SK-N-SH treated with all-trans-retinoic acid at 6 μM for 48 hours (cell line): Measurements from ENCODE around the gene TCF12.

Source experiments
- ATAC-seq: fragments of 200-7000 bp; cut with Tn5 transposase; 3 replicates; pipeline ENCODE4 v1.9.1; 2020; ENCODE audit warnings: mild to moderate bottlenecking, moderate library complexity
- ARNTL ChIP-seq: fragments of 450-650 bp; formaldehyde crosslinking; IDR thresholded peaks from 2 replicates; pipeline ENCODE4 v1.5.0; 2020; ENCODE audit warnings: low read depth, mild to moderate bottlenecking, moderate library complexity, borderline replicate concordance
- BACH2 ChIP-seq: fragments of 250-450 bp; sonication (Bioruptor Pico); IDR thresholded peaks from 2 replicates; pipeline ENCODE4 v1.9.0; 2021; ENCODE audit warnings: mild to moderate bottlenecking, borderline replicate concordance
- CSDC2 ChIP-seq: fragments of 250-450 bp; sonication (Bioruptor Pico); IDR thresholded peaks from 2 replicates; pipeline ENCODE4 v1.5.0; 2020; ENCODE audit warnings: mild to moderate bottlenecking, moderate library complexity
- ESRRG ChIP-seq: fragments of 250-450 bp; sonication (Bioruptor Pico); IDR thresholded peaks from 2 replicates; pipeline ENCODE4 v1.6.1; 2021; ENCODE audit warnings: mild to moderate bottlenecking
- GLIS3 ChIP-seq: fragments of 250-450 bp; sonication (Bioruptor Pico); IDR thresholded peaks from 2 replicates; pipeline ENCODE4 v1.5.0; 2020; ENCODE audit warnings: mild to moderate bottlenecking, moderate library complexity
- ISL1 ChIP-seq: fragments of 250-450 bp; sonication (Bioruptor Pico); IDR thresholded peaks from 2 replicates; pipeline ENCODE4 v2.1.2; 2022; ENCODE audit warnings: mild to moderate bottlenecking, moderate library complexity
- PATZ1 ChIP-seq: fragments of 250-450 bp; sonication (Bioruptor Pico); IDR thresholded peaks from 2 replicates; pipeline ENCODE4 v1.8.0; 2020; ENCODE audit warnings: mild to moderate bottlenecking, moderate library complexity, borderline replicate concordance
- POU6F1 ChIP-seq: fragments of 250-450 bp; sonication (Bioruptor Pico); IDR thresholded peaks from 2 replicates; pipeline ENCODE4 v1.8.0; 2021; ENCODE audit warnings: low read depth, mild to moderate bottlenecking, moderate library complexity, borderline replicate concordance
- RARB ChIP-seq: fragments of 250-450 bp; sonication (Bioruptor Pico); IDR thresholded peaks from 2 replicates; pipeline ENCODE4 v1.8.0; 2021; ENCODE audit warnings: mild to moderate bottlenecking, moderate library complexity
- TCF4 ChIP-seq: fragments of 250-450 bp; sonication (Bioruptor Pico); IDR thresholded peaks from 2 replicates; pipeline ENCODE4 v1.8.0; 2021; ENCODE audit warnings: mild to moderate bottlenecking, moderate library complexity, borderline replicate concordance
- TOX ChIP-seq: fragments of 250-450 bp; sonication (Bioruptor Pico); IDR thresholded peaks from 2 replicates; pipeline ENCODE4 v1.8.0; 2021; ENCODE audit warnings: mild to moderate bottlenecking, moderate library complexity, borderline replicate concordance
- TSHZ2 ChIP-seq: fragments of 250-450 bp; sonication (Bioruptor Pico); IDR thresholded peaks from 2 replicates; pipeline ENCODE4 v1.5.0; 2020; ENCODE audit warnings: mild to moderate bottlenecking, moderate library complexity
- ZC3H10 ChIP-seq: fragments of 250-450 bp; sonication (Bioruptor Pico); IDR thresholded peaks from 2 replicates; pipeline ENCODE4 v1.5.1; 2021; ENCODE audit warnings: mild to moderate bottlenecking, moderate library complexity
- ZFP3 ChIP-seq: fragments of 250-450 bp; sonication (Bioruptor Pico); IDR thresholded peaks from 2 replicates; pipeline ENCODE4 v1.5.0; 2020; ENCODE audit warnings: mild to moderate bottlenecking, moderate library complexity
- ZNF565 ChIP-seq: fragments of 450-650 bp; formaldehyde crosslinking; conservative IDR thresholded peaks from 2 replicates; pipeline ENCODE4 v1.5.0; 2020; ENCODE audit warnings: low read depth, mild to moderate bottlenecking, moderate library complexity
- ZNF8 ChIP-seq: fragments of 450-650 bp; formaldehyde crosslinking; IDR thresholded peaks from 2 replicates; pipeline ENCODE4 v1.5.0; 2020; ENCODE audit warnings: mild to moderate bottlenecking, moderate library complexity

Gene TCF12

GRCh38 chr15:56918046-56918938 lies at the start of gene TCF12:
Gene TCF12 (plus strand): TSS chr15:56918644. CDS start chr15:56919914, 1,270 bp downstream.
- ATAC-seq: peak; percentile 90
- TF ChIP-seq ZC3H10 (CRISPR knock-in tag) (no peak), POU6F1 (0 out of 2 replicates have a peak, but pooled peaks have one; percentile 45), ZNF8 (CRISPR knock-in tag) (0 out of 2 replicates have a peak, but pooled peaks have one; percentile 21), TCF4 (CRISPR knock-in tag) (no peak), ZFP3 (CRISPR knock-in tag) (peak; percentile 19; the same call in 1 of the 2 replicates), CSDC2 (CRISPR knock-in tag) (no peak), ZNF565 (CRISPR knock-in tag) (no peak), GLIS3 (CRISPR knock-in tag) (0 out of 2 replicates have a peak, but pooled peaks have one; percentile 34), TOX (CRISPR knock-in tag) (no peak), PATZ1 (CRISPR knock-in tag) (peak; percentile 80), ARNTL (CRISPR knock-in tag) (no peak)

- ATAC-seq: 0 out of 3 replicates have a peak, but pooled peaks have one; percentile 22
- TF ChIP-seq POU6F1 (no peak), ESRRG (CRISPR knock-in tag) (no peak), PATZ1 (CRISPR knock-in tag) (no peak), TCF4 (CRISPR knock-in tag) (no peak), RARB (CRISPR knock-in tag) (no peak), ARNTL (CRISPR knock-in tag) (no peak), GLIS3 (CRISPR knock-in tag) (no peak), TSHZ2 (CRISPR knock-in tag) (no peak)
Measured at GRCh38 chr15:56869573-56869972, 48.9 kb upstream of the TCF12 start.

- ATAC-seq: peak; percentile 90
- no peak for TF ChIP-seq POU6F1
- no peak for TF ChIP-seq ISL1
- TF ChIP-seq ARNTL (CRISPR knock-in tag): no peak
- TF ChIP-seq GLIS3 (CRISPR knock-in tag): no peak
- no peak for TF ChIP-seq BACH2 (CRISPR knock-in tag)
- no peak for TF ChIP-seq ZNF565 (CRISPR knock-in tag)
Measured at GRCh38 chr15:56871185-56871584, 47.3 kb upstream of the TCF12 start.
